NB4 (cell line): ENCODE measurements around the gene CCNT1.

Source experiments
- POLR2A ChIP-seq: IDR thresholded peaks from 2 replicates; pipeline ENCODE4 v1.6.1; 2011; ENCODE audit warnings: mild to moderate bottlenecking; ENCODE audit not compliant: insufficient read length; ENCODE audit errors: extremely low read depth
- TF ChIP-seq, protein P1 (sequence below): IDR thresholded peaks from one replicate; pipeline ENCODE4 v1.5.1; 2012; ENCODE audit warnings: low read depth, low read length

DNA sequence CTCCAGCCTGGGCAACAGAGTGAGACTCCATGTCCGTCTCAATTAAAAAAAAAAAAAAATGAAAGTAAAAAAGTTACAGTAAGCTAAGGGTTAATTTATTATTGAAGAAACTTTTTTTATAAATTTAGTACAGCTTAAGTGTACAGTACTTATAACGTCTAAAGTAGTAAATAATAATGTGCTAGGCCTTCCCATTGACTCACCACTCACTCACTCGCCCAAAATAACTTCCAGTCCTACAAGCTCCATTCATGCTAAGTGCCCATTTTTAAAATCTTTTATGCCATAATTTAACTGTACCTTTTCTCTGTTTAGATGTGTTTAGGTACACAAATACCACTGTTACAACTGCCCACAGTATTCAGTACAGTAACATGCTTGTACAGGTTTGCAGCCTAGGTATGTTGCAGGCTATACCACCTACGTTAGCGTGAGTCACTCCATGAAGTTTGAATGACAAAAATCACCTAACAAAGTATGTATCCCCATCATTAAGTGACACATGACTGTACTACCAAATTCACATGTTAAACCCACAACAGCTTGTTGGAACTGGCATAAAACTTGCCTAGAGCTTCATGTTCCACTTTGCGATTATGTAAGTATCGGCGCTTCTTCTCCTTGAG lies 45.2 kb downstream of the CCNT1 start:
- no peak for TF ChIP-seq POLR2A
- TF ChIP-seq, protein P1, sequence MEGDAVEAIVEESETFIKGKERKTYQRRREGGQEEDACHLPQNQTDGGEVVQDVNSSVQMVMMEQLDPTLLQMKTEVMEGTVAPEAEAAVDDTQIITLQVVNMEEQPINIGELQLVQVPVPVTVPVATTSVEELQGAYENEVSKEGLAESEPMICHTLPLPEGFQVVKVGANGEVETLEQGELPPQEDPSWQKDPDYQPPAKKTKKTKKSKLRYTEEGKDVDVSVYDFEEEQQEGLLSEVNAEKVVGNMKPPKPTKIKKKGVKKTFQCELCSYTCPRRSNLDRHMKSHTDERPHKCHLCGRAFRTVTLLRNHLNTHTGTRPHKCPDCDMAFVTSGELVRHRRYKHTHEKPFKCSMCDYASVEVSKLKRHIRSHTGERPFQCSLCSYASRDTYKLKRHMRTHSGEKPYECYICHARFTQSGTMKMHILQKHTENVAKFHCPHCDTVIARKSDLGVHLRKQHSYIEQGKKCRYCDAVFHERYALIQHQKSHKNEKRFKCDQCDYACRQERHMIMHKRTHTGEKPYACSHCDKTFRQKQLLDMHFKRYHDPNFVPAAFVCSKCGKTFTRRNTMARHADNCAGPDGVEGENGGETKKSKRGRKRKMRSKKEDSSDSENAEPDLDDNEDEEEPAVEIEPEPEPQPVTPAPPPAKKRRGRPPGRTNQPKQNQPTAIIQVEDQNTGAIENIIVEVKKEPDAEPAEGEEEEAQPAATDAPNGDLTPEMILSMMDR, result no peak
